Smooth muscle cell (in vitro differentiated cells): Measurements from ENCODE around the gene OR8D2. TPM values are rescaled to one million over a fixed set of nuclear protein-coding genes. Genes with fewer than 3 reads are reported as not detected.

Experiments
- DNase-seq: peaks from one replicate; lab custom pipeline; 2025; ENCODE audit not compliant: unreplicated experiment; lab: John Stamatoyannopoulos, UW
- H2AFZ ChIP-seq: fragments of 200-600 bp; sonication (generic); 2 replicates; pipeline ENCODE4 v1.6.0; 2016; ENCODE audit warnings: antibody characterized with exemption, low read depth, mild to moderate bottlenecking
- H3F3A ChIP-seq: fragments of 200-600 bp; sonication (generic); 2 replicates; pipeline ENCODE4 v1.6.0; 2017; ENCODE audit warnings: antibody characterized with exemption, low read depth
- H3K27ac ChIP-seq: fragments of 200-600 bp; sonication (generic); 2 replicates; pipeline ENCODE4 v1.5.1; 2016; ENCODE audit warnings: low read depth, mild to moderate bottlenecking
- H3K27me3 ChIP-seq: fragments of 200-600 bp; sonication (generic); 2 replicates; pipeline ENCODE4 v1.6.1; 2016; ENCODE audit warnings: low read depth, mild to moderate bottlenecking
- H3K36me3 ChIP-seq: fragments of 200-600 bp; sonication (generic); 2 replicates; pipeline ENCODE4 v1.5.1; 2016; ENCODE audit warnings: low read depth
- H3K4me1 ChIP-seq: fragments of 200-600 bp; sonication (generic); 2 replicates; pipeline ENCODE4 v1.5.1; 2016; ENCODE audit warnings: low read depth
- H3K4me2 ChIP-seq: fragments of 200-600 bp; sonication (generic); 2 replicates; pipeline ENCODE4 v1.6.0; 2016; ENCODE audit warnings: mild to moderate bottlenecking
- H3K4me3 ChIP-seq: fragments of 200-600 bp; sonication (generic); 2 replicates; pipeline ENCODE4 v1.5.1; 2016; ENCODE audit warnings: mild to moderate bottlenecking
- H3K79me2 ChIP-seq: fragments of 200-600 bp; sonication (generic); 2 replicates; pipeline ENCODE4 v1.6.0; 2016; ENCODE audit warnings: low read depth, mild to moderate bottlenecking
- H3K9ac ChIP-seq: fragments of 200-600 bp; sonication (generic); 2 replicates; pipeline ENCODE4 v1.6.0; 2016; ENCODE audit warnings: low read depth
- H3K9me3 ChIP-seq: fragments of 200-600 bp; sonication (generic); replicated peaks from 2 replicates; pipeline ENCODE4 v1.5.1; 2016; ENCODE audit warnings: low read depth
- H4K20me1 ChIP-seq: fragments of 200-600 bp; sonication (generic); 2 replicates; pipeline ENCODE4 v1.6.0; 2016; ENCODE audit warnings: low read depth
- WGBS: methylation state at CpG from one replicate; pipeline ENCODE4 v1.1.7; 2016; ENCODE audit warnings: low lambda C conversion rate; 5-methylcytosine and 5-hydroxymethylcytosine counted together
- polyA plus RNA-seq: library from polyadenylated mRNA; unstranded; fragments of >200 nt; fragmentation: Nextera tagmentation; extraction: Ambion mirVana; gene quantifications from 2 replicates; pipeline ENCODE4 v1.2.1, GENCODE V29; 2016
- total RNA-seq: library from RNA; depleted of rRNA; stranded (reverse); fragments of >200 nt; gene quantifications from 2 replicates; pipeline ENCODE4 v1.2.3, GENCODE V29; 2014
- TF ChIP-seq, protein P1 (sequence below): fragments of 200-600 bp; sonication (generic); IDR thresholded peaks from 2 replicates; pipeline ENCODE4 v1.5.1; 2017; ENCODE audit warnings: borderline replicate concordance, mild to moderate bottlenecking, antibody characterized with exemption; ENCODE audit not compliant: insufficient read depth, poor library complexity, severe bottlenecking

OR8D2 gene
- total and polyA plus RNA-seq, 2 experiments from 2014 or later = not detected

DNA sequence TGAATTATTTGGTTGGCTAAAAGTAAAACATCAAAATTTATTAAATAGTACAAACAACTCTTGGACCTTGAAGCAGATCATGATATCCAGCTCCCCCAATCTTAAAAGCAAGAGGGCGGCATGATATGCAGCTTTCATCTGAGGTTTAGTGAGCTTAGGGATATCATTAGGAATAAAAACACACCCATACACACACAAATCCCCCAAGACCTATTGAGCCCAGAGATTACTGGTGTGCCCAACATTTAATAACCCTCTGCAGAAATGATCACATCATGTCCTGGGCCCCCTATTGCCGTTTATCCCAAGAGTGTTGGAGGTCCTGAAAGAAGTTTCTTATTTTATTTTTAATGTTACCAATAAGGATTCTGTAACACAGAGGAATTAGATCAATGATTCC is 6.1 kb downstream of the OR8D2 start, which contains the start of gene OR8D1:
Gene OR8D1, minus strand, starts transcription at position 101 of the 400 bp plus-strand sequence. CDS start 3,183 bp downstream, outside the sequence.
- Histone ChIP-seq H3K27ac (no peak within 1 kb of the TSS), H3K27me3 (no peaks in the 10 kb centered on the region), H3K79me2 (no peaks in the 10 kb centered on the region), H3F3A (no peaks in the 10 kb centered on the region), H3K36me3 (no peaks in the 10 kb centered on the region), H2AFZ (no peak within 1 kb of the TSS), H3K9ac (no peak within 1 kb of the TSS), H4K20me1 (no peaks in the 10 kb centered on the region), H3K4me1 (no peaks in the 10 kb centered on the region), H3K9me3 (no peaks in the 10 kb centered on the region), H3K4me3 (no peak within 1 kb of the TSS), H3K4me2 (no peak within 1 kb of the TSS)
- TF ChIP-seq, protein P1, sequence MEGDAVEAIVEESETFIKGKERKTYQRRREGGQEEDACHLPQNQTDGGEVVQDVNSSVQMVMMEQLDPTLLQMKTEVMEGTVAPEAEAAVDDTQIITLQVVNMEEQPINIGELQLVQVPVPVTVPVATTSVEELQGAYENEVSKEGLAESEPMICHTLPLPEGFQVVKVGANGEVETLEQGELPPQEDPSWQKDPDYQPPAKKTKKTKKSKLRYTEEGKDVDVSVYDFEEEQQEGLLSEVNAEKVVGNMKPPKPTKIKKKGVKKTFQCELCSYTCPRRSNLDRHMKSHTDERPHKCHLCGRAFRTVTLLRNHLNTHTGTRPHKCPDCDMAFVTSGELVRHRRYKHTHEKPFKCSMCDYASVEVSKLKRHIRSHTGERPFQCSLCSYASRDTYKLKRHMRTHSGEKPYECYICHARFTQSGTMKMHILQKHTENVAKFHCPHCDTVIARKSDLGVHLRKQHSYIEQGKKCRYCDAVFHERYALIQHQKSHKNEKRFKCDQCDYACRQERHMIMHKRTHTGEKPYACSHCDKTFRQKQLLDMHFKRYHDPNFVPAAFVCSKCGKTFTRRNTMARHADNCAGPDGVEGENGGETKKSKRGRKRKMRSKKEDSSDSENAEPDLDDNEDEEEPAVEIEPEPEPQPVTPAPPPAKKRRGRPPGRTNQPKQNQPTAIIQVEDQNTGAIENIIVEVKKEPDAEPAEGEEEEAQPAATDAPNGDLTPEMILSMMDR = no peak
- no peak for DNase-seq
- 87% methylated on average over 2 of the region's 2 CpGs for WGBS

DNA sequence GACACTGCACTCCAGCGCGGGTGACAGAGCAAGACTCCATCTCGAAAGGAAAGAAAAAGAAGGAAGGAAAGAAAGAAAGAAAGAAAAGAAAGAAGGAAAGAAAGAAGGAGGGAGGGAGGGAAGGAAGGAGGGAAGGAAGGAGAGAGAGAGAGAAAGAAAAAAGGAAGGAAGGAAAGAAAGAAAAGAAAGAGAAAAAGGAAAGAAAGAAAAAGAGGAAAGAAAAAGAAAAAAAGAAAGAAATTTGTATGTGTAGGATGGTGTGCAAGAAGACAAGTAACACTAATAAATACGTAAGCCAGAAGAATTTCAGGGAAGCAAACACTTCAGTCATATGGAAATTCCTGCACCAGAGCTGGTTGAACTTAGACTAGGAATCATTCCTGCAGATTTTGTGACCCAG is 6.9 kb downstream of the OR8D2 start:
- Histone ChIP-seq H3K4me2 (no peak overlapping the region), H3K9ac (no peak overlapping the region), H2AFZ (no peak overlapping the region), H4K20me1 (no peaks in the 10 kb centered on the region), H3K36me3 (no peaks in the 10 kb centered on the region), H3K27me3 (no peaks in the 10 kb centered on the region), H3K4me3 (no peak overlapping the region), H3K4me1 (no peaks in the 10 kb centered on the region), H3K79me2 (no peaks in the 10 kb centered on the region), H3F3A (no peaks in the 10 kb centered on the region), H3K9me3 (no peaks in the 10 kb centered on the region), H3K27ac (no peak overlapping the region)
- no peak for DNase-seq
- WGBS = over 99% methylated on average over 4 of the region's 4 CpGs
- TF ChIP-seq, protein P1 = no peak

DNA sequence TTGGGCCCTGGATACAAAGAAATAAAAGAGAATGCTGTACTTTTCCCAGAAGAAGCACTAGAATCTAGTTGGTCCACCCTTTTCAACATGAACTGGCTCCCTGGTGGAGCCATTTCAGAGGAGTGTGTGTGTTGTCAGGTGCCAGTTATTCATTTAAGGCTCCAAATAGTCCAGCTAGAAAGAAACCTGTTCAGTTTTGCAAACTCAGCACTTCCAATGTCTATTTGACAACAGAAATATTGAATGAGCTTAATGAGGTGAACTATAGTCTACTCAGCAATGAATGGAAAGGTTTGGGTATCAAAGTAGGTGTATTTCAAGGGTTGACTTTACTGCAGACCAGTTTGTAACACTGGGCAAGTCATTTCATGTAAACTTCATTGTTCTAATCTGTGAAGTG is 8.3 kb downstream of the OR8D2 start:
- Histone ChIP-seq H3K4me1 (no peaks in the 10 kb centered on the region), H3K27me3 (no peaks in the 10 kb centered on the region), H3K4me2 (no peak overlapping the region), H3K79me2 (no peaks in the 10 kb centered on the region), H3K36me3 (no peaks in the 10 kb centered on the region), H3K27ac (no peak overlapping the region), H3K4me3 (no peak overlapping the region), H4K20me1 (no peaks in the 10 kb centered on the region), H2AFZ (no peak overlapping the region), H3F3A (no peaks in the 10 kb centered on the region), H3K9ac (no peak overlapping the region), H3K9me3 (no peaks in the 10 kb centered on the region)
- no peak for DNase-seq
- TF ChIP-seq, protein P1 = no peak

DNA sequence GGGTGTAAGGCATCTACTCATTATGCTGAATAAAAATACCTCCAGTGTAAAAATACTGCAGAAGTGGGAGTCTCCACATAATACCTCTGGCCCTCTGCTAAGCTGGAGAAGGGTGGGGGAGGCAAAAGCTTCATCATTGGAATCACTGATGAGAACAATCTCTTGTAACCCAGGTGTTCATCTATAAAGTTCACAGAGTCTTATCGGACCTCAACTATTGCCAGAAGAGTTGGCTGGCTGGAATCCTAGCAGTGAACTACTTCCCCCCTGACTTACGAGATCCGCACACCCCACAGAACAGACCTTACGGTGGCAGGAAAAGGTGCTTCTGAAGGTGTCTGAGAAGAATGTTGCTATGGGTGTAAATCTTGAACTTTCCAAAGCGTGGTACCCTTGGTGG is 8.7 kb downstream of the OR8D2 start:
- Histone ChIP-seq H3K9me3 (no peaks in the 10 kb centered on the region), H3K4me1 (no peaks in the 10 kb centered on the region), H3K27ac (no peak overlapping the region), H4K20me1 (no peaks in the 10 kb centered on the region), H3K4me2 (no peak overlapping the region), H3K27me3 (no peaks in the 10 kb centered on the region), H3K4me3 (no peak overlapping the region), H2AFZ (no peak overlapping the region), H3K79me2 (no peaks in the 10 kb centered on the region), H3K9ac (no peak overlapping the region), H3K36me3 (no peaks in the 10 kb centered on the region), H3F3A (no peaks in the 10 kb centered on the region)
- TF ChIP-seq, protein P1 = no peak
- WGBS = 87% methylated on average over 5 of the region's 5 CpGs
- no peak for DNase-seq
